ENCODE measurements around the gene PPP1R14D.

The PPP1R14D gene

DNA sequence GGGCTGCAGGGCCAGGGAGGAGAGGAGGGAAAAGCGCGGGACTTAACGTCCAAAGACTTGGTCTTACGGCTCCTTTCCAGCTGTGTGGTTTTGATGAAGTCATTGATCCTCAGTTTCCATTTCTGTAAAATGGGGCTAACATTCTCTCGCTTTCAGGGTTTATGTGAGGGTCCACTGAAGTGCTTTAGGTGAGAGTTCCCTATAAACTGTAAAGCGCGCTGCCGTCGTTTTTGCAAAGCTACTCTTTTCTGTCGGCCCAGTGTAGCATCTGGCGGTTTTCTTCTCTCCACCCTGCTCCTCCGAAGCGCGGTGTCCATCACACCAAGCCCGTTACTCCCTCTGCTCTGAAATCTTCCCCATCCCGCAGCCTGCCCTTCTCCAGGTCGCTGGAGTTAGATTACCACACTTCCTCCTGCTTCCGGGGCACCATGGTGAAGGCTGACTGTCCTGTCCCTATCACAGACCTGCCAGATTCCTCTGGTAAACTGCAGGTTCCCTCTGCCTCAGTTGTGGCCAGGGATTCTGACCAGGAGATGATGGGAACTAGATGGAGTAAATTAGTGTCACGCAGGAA lies 20.5 kb downstream of the PPP1R14D start:
- peaks cover 23% of the 10 kb centered on the region for H3K4me1 Mint-ChIP-seq
- peak overlapping the region; percentile 79 for H3K27ac Mint-ChIP-seq
- peaks cover 2% of the 10 kb centered on the region for H3K36me3 Mint-ChIP-seq
- no peaks in the 10 kb centered on the region for H3K27me3 Mint-ChIP-seq
- peak overlapping the region; percentile 93 for H3K4me3 Mint-ChIP-seq
- no peaks in the 10 kb centered on the region for H3K9me3 Mint-ChIP-seq

DNA sequence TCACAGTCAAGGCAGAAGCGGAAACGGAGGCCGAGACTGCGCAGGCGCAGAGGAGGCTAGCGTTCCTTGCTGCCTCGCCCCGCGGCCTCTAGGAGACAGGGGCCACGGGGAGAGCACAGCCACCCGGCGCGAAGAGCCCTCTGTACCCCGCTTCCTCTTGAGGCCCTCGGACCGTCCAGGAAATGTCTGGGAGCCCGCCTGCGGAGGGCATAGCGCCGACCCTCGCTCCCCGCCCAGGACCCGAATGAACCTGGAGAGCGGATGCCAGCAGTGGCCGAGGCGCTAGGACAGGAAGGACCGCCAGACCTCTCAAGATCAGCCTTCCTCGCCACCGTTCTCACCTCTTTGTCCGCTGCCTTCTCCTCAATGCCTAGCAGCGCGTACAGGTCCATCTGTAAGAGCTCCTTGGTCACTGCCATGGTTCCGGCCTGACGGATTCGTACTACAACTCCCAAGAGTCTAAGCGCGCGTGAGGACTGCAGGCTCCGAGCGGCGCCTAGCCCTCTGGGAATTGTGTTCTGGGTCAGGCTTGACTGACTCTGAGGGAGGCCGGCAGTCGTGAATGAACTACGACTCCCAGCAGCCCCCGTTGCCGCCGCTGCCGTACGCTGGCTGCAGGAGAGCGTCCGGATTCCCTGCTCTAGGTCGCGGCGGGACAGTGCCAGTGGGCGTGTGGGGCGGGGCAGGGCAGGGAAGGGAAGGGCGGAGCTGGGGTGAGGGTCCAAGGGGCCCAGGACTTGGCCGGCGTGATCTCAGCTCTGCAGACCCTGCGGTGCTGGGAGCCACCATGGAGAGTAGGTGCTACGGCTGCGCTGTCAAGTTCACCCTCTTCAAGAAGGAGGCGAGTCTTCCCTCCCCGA lies 21.2 kb downstream of the PPP1R14D start, which contains the start of the genes DNAJC17 and ZFYVE19:
DNAJC17 (minus strand) TSS at position 446 of the 860 bp plus-strand sequence; CDS start at position 419, 27 bp downstream.
ZFYVE19 (plus strand) TSS at position 62 of the 860 bp plus-strand sequence; CDS start at position 563, 501 bp downstream.
- H3K27me3 Mint-ChIP-seq = no peaks in the 10 kb centered on the region
- peaks cover 23% of the 10 kb centered on the region for H3K4me1 Mint-ChIP-seq
- no peaks in the 10 kb centered on the region for H3K9me3 Mint-ChIP-seq
- peak within 1 kb of the TSS; percentile 97 for H3K27ac Mint-ChIP-seq
- peak within 1 kb of the TSS; percentile 93 for H3K4me3 Mint-ChIP-seq
- peaks cover 2% of the 10 kb centered on the region for H3K36me3 Mint-ChIP-seq

DNA sequence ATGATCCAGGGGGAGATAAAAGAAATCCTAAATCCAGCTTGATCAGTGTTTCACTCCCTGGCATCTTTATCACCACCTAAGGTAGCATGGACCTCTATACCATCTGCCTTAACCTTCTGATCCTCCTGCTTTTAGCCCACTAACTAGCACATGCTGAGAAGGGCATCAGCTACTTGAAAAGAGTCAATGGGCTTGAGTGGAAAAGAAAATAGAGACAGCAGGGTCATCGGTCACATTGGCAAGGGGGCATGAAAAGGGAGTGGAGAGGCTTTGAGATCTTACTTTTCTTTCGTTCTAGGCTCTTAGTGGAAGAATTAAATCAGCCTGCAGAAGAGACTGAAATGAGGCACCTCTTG lies 21.9 kb downstream of the PPP1R14D start:
- H3K9me3 Mint-ChIP-seq = no peaks in the 10 kb centered on the region

DNA sequence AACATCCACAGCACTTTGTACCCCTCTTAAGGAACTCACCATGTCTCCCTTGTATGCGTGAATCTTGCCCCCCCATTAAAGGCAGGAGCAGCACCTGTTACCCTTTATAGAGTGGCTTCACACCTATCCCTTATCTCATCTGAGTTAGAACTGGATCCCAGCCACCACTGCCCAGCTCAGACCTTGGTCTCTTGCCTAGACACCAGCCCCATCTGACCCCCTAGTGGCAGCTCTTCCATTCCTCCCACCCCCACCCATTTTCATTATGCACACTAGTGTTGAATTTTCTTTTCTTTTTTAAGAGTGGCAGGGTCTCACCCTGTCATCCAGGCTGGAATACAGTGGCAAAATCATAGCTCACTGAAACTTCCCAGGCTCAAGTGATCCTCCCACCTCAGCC lies 24.8 kb downstream of the PPP1R14D start:
- H3K36me3 Mint-ChIP-seq = peaks cover 13% of the 10 kb centered on the region
- H3K4me1 Mint-ChIP-seq = peaks cover 38% of the 10 kb centered on the region
- H3K27me3 Mint-ChIP-seq = no peaks in the 10 kb centered on the region
- no peaks in the 10 kb centered on the region for H3K9me3 Mint-ChIP-seq
- H3K27ac Mint-ChIP-seq = peak overlapping the region; percentile 31
- H3K4me3 Mint-ChIP-seq = no peak overlapping the region

More for the DNA sequence above, 21.9 kb downstream of the PPP1R14D start:
- Mint-ChIP-seq H3K27me3 (no peaks in the 10 kb centered on the region), H3K4me3 (peak overlapping the region; percentile 93), H3K36me3 (peaks cover 5% of the 10 kb centered on the region), H3K27ac (peak overlapping the region; percentile 97), H3K4me1 (peaks cover 27% of the 10 kb centered on the region)

GRCh38 chr15:40803076-40803475 lies 25.4 kb downstream of the PPP1R14D start:
- Mint-ChIP-seq H3K9me3 (no peaks in the 10 kb centered on the region), H3K36me3 (peaks cover 16% of the 10 kb centered on the region), H3K27me3 (no peaks in the 10 kb centered on the region), H3K27ac (no peak overlapping the region), H3K4me1 (peaks cover 37% of the 10 kb centered on the region), H3K4me3 (no peak overlapping the region)

DNA sequence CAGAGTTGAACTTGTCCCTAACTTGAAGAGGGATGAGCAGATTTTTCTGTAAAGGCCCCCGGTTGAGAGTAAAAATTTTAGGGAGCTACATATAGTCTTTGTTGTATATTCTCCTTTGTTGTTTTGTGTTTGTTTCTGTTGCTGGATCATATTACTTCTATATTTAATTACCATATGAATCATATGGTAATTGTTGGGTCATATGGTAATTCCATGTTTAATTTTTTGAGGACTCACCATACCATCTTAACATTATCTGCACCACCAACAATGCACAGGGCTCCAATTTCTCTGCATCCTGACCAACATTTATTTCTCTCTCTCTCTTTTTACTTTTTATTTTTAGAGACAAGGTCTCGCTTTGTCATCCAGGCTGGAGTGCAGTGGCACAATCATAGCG lies 29.0 kb downstream of the PPP1R14D start:
- H3K36me3 Mint-ChIP-seq = peaks cover 20% of the 10 kb centered on the region
- H3K27me3 Mint-ChIP-seq = no peaks in the 10 kb centered on the region
- peaks cover 44% of the 10 kb centered on the region for H3K4me1 Mint-ChIP-seq
- no peaks in the 10 kb centered on the region for H3K9me3 Mint-ChIP-seq
- no peak overlapping the region for H3K4me3 Mint-ChIP-seq
- H3K27ac Mint-ChIP-seq = no peak overlapping the region

DNA sequence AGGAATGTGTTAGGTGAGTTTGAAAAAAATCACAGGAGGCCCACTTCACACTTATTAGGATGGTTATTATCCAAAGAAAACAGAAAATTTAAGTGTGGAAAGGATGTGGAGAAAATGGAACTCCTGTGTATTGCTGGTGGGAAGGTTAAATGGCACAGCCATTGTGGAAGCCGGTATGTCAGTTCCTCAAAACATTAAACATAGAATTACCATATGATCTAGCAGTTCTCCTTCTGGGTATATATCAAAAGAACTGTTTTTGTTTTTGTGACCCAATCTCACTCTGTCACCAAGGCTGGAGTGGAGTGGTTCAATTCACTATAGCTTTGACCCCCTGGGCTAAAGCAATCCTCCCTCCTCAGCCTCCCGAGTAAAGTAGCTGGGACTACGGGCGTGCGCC lies 32.0 kb downstream of the PPP1R14D start:
- Mint-ChIP-seq H3K4me1 (peaks cover 42% of the 10 kb centered on the region), H3K9me3 (no peaks in the 10 kb centered on the region), H3K4me3 (no peak overlapping the region), H3K36me3 (peaks cover 19% of the 10 kb centered on the region), H3K27ac (no peak overlapping the region), H3K27me3 (no peaks in the 10 kb centered on the region)

GRCh38 chr15:40796041-40796440 lies 32.5 kb downstream of the PPP1R14D start:
- Mint-ChIP-seq H3K27ac (no peak overlapping the region), H3K27me3 (no peaks in the 10 kb centered on the region), H3K9me3 (no peaks in the 10 kb centered on the region), H3K4me1 (peaks cover 39% of the 10 kb centered on the region), H3K4me3 (no peak overlapping the region), H3K36me3 (peaks cover 17% of the 10 kb centered on the region)

DNA sequence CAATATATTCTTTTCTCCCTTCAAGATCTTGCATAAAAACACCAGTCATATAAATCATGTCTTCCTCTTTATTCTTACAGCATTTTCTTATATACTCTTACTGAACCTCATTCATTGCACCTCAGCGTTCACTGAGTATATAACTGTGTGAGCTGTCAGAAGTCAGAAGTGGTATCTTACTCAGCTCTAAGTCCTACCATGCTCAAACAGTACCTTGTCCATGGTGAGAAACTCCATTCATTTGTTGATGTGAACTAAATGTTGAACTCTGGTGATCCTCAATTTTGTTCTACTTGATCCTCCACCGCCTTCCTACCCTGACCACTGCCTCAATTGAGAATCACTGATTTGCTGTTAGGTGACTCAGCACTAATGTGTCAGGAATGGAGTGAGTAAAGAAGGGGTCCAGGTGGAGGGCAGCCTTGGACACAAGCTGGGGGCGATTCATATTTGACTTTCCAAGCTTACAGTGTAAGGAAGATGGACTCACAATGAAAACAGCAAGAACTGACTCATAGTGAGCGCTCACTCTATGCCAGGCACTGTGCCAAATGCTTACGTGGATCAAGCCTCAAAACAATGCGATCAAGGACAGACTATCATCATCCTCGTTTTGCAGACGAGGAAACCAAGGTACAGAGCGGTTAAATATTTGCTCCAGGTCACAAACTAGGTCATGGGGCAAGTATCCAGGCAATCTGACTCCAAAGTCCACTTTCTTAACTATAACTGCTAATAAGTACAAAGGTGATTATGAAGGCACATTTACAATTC lies 35.1 kb downstream of the PPP1R14D start:
- peak overlapping the region; percentile 23 for H3K27ac Mint-ChIP-seq
- no peak overlapping the region for H3K4me3 Mint-ChIP-seq
- H3K27me3 Mint-ChIP-seq = no peaks in the 10 kb centered on the region
- peaks cover 12% of the 10 kb centered on the region for H3K36me3 Mint-ChIP-seq
- H3K9me3 Mint-ChIP-seq = no peaks in the 10 kb centered on the region
- H3K4me1 Mint-ChIP-seq = peaks cover 37% of the 10 kb centered on the region

DNA sequence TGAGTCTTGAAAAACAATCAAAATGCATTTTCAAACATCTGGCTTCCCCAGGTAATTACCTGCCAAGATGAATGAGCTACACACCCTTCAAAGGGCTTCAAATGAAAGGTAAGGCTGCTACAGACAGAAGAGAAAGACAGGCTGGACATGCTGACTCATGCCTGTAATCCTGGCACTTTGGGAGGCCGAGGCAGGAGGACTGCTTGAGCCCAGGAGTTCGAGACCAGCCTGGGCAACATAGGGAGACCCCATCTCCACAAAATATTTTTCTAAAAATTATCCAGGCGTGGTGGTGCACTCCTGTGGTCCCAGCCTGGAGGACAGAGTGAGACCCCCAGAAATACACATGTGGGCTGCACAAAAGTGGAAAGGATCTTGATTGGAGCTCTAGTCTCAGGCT lies 36.1 kb downstream of the PPP1R14D start:
- no peaks in the 10 kb centered on the region for H3K27me3 Mint-ChIP-seq
- peaks cover 6% of the 10 kb centered on the region for H3K36me3 Mint-ChIP-seq
- no peak overlapping the region for H3K4me3 Mint-ChIP-seq
- no peaks in the 10 kb centered on the region for H3K9me3 Mint-ChIP-seq
- no peak overlapping the region for H3K27ac Mint-ChIP-seq
- H3K4me1 Mint-ChIP-seq = peaks cover 37% of the 10 kb centered on the region

GRCh38 chr15:40790718-40791117 lies 37.8 kb downstream of the PPP1R14D start:
- no peak overlapping the region for H3K27ac Mint-ChIP-seq
- peaks cover 6% of the 10 kb centered on the region for H3K36me3 Mint-ChIP-seq
- H3K4me1 Mint-ChIP-seq = peaks cover 41% of the 10 kb centered on the region
- H3K27me3 Mint-ChIP-seq = no peaks in the 10 kb centered on the region
- H3K4me3 Mint-ChIP-seq = no peak overlapping the region
- no peaks in the 10 kb centered on the region for H3K9me3 Mint-ChIP-seq

DNA sequence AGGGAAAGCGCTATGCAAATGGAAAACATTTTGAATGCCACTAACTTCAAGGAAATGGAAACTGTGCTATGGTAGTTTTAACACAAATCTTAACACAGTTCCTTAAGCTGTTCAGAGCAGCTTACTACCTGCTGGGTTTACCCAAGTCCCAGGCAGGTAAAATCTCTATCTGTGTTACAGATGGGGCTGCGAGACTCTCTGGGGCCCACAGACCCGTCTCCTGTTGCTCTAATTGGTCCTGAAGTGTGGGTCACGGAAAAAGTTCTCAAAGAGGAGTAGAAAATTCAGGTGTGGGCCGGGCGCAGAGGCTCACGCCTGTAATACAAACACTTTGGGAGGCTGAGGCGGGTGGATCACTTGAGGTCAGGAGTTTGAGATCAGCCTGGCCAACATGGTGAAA lies 38.5 kb downstream of the PPP1R14D start:
- Mint-ChIP-seq H3K9me3 (no peaks in the 10 kb centered on the region), H3K4me3 (no peak overlapping the region), H3K27me3 (no peaks in the 10 kb centered on the region), H3K27ac (no peak overlapping the region), H3K36me3 (peaks cover 3% of the 10 kb centered on the region), H3K4me1 (peaks cover 41% of the 10 kb centered on the region)

GRCh38 chr15:40789119-40789518 lies 39.4 kb downstream of the PPP1R14D start:
- no peaks in the 10 kb centered on the region for H3K9me3 Mint-ChIP-seq
- H3K4me1 Mint-ChIP-seq = peaks cover 41% of the 10 kb centered on the region
- H3K36me3 Mint-ChIP-seq = peaks cover 3% of the 10 kb centered on the region
- no peaks in the 10 kb centered on the region for H3K27me3 Mint-ChIP-seq
- no peak overlapping the region for H3K27ac Mint-ChIP-seq
- H3K4me3 Mint-ChIP-seq = no peak overlapping the region

DNA sequence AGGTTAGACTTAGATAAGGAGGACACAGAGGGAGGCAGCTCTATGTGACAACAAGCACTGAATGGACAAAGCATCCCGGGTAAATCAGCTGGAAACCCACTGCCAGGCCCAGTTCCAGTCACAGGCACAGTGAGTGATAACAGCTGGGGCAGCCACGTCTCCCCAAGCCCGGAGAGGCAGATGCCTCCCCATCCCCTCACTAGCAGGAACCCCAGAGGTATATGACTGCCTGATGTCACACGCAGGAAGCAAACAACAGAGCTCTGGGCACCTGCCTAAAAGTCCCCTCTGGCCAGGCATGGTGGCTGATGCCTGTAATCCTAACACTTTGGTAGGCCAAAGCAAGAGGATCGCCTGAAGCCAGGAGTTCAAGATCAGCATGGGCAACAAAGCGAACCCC lies 40.5 kb downstream of the PPP1R14D start:
- Mint-ChIP-seq H3K27me3 (no peaks in the 10 kb centered on the region), H3K36me3 (no peaks in the 10 kb centered on the region), H3K27ac (no peak overlapping the region), H3K9me3 (no peaks in the 10 kb centered on the region), H3K4me3 (peak overlapping the region; percentile 19), H3K4me1 (peaks cover 32% of the 10 kb centered on the region)

DNA sequence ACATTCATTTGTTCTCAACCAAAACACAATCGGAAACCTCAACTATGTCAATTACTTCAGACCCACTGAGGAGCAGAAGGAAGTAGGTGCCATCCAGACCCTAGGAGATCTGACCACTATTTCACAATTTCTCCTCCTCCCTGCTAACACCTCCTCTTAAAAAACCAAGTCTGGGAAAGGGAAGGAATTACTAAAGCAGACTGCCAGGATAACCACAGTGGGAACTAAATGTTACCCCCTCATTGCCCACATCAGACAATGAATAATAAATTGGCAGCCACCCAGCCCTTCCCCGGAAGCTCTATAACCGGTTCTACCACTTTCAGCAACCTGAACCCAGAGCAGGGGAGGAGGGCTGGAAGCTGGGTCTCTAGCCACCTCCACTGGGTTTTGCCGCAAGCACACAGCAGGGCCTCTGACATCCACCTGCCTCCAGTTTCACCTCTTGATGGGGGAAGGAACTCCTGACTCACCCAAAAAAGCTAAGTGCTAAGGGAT lies 41.1 kb downstream of the PPP1R14D start:
- H3K4me3 Mint-ChIP-seq = peak overlapping the region; percentile 44
- peaks cover 2% of the 10 kb centered on the region for H3K36me3 Mint-ChIP-seq
- peaks cover 32% of the 10 kb centered on the region for H3K4me1 Mint-ChIP-seq
- H3K9me3 Mint-ChIP-seq = no peaks in the 10 kb centered on the region
- no peaks in the 10 kb centered on the region for H3K27me3 Mint-ChIP-seq
- H3K27ac Mint-ChIP-seq = peak overlapping the region; percentile 41

Measured in activated naive CD4-positive, alpha-beta T cell treated with anti-CD3 and anti-CD28 coated beads, Interleukin-2, amount 50 U/mL, for 24 hours (primary cell).